Prostate gland (tissue), 2 donors: ENCODE data around the gene LAD1. TPM values are rescaled to one million over a fixed set of nuclear protein-coding genes. Genes with fewer than 3 reads are reported as not detected.

Experiments used
- DNase-seq: peaks from one replicate; pipeline ENCODE4 v3.0.0-alpha.2; 2019; ENCODE audit warnings: low spot score
- H3K27ac ChIP-seq, 2 donors: fragments of 200-600 bp; sonication (generic); 2 replicates each; pipeline ENCODE4 v1.5.1; 2017 to 2019
- H3K27me3 ChIP-seq: fragments of 200-600 bp; sonication (generic); replicated peaks from 2 replicates; pipeline ENCODE4 v1.5.1; 2019; ENCODE audit not compliant: insufficient read depth
- H3K36me3 ChIP-seq, 2 donors: fragments of 200-600 bp; sonication (generic); 1 replicate in 1 of 2; 2 replicates in 1 of 2; pipeline versions ENCODE4 v1.5.1 to v1.8.1; 2017 to 2019
- H3K4me1 ChIP-seq: fragments of 200-600 bp; sonication (generic); replicated peaks from 2 replicates; pipeline ENCODE4 v1.5.1; 2019
- H3K4me3 ChIP-seq, 2 donors: fragments of 200-600 bp; sonication (generic); 2 replicates each; pipeline ENCODE4 v1.5.1; 2017 to 2019
- H3K9me3 ChIP-seq: fragments of 200-600 bp; sonication (generic); 2 replicates; pipeline ENCODE4 v1.5.1; 2017
- CTCF ChIP-seq, 4 experiments: fragments of 200-600 bp in 2 of 4; fragments of 450-650 bp in 2 of 4; sonication (generic) in 2 of 4; IDR thresholded peaks; 1 replicate in 3 of 4; 2 replicates in 1 of 4; pipeline ENCODE4 v1.5.1; 2016 to 2019; ENCODE audit warnings: antibody characterized with exemption in 4 of 4, mild to moderate bottlenecking in 2 of 4, moderate library complexity in 2 of 4
- POLR2A ChIP-seq: fragments of 450-650 bp; IDR thresholded peaks from one replicate; pipeline ENCODE4 v1.6.1; 2016; ENCODE audit warnings: antibody characterized with exemption, mild to moderate bottlenecking
- POLR2AphosphoS5 ChIP-seq: sonication (generic); formaldehyde crosslinking; IDR thresholded peaks from one replicate; pipeline ENCODE4 v1.6.1; 2017; ENCODE audit warnings: antibody characterized with exemption
- WGBS: methylation state at CpG from one replicate; pipeline ENCODE4 v1.1.5; 2018; 5-methylcytosine and 5-hydroxymethylcytosine counted together
- intact Hi-C: fragments of 100-400 bp; cut with DNase I; formaldehyde crosslinking; loops from one replicate; pipeline ENCODE4 v1.14.2; 2022
- total RNA-seq, 2 donors: library from RNA; depleted of rRNA; stranded (reverse); fragments of >200 nt; gene quantifications; one replicate each; pipeline ENCODE4 v1.1.0, GENCODE V29; 2016

Gene LAD1
- total RNA-seq, 2 donors from 2014 or later, result 12.8 to 26.8 TPM

- DNase-seq, result no peak
- 73% methylated on average over 8 of the region's 8 CpGs for WGBS
- Histone ChIP-seq H3K27me3 (no peaks in the 10 kb centered on the region), H3K4me1 (no peaks in the 10 kb centered on the region), H3K27ac (no peak overlapping the region), H3K36me3 (no peaks in the 10 kb centered on the region), H3K9me3 (no peaks in the 10 kb centered on the region), H3K4me3 (no peak overlapping the region)
- TF ChIP-seq CTCF (IDR thresholded peaks at IDR 0.05) (no peak), POLR2AphosphoS5 (no peak), POLR2A (no peak)
- intact Hi-C loops, result loop anchor here (5.0 kb wide), 2 partner anchors 60 to 155 kb away; no protein-coding TSS in a partner anchor
Measured at GRCh38 chr1:201406831-201407406, 7.8 kb upstream of the LAD1 start.

DNA sequence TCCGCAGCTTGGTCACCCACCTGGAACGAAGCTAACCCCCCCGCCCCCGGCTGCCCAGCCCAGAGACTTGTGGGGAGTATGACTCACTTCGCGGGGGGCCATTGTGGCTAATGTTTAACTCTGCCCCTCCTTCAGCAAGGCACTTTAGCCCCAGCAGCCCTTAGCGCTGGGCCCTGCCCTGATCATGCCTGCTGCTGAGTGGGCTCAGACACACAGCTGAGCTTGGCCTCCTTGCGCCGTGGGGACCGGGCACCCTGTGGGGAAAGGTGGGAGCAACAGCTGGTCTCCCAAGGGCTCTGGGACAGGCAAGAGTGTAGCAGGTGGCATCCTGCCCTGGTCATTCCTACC is 6.3 kb upstream of the LAD1 start:
- H3K9me3 ChIP-seq, result no peaks in the 10 kb centered on the region
- TF ChIP-seq POLR2A (no peak), CTCF (IDR thresholded peaks at IDR 0.05) (no peak), POLR2AphosphoS5 (no peak)
- H3K27ac ChIP-seq, result no peak overlapping the region
- no peak for DNase-seq
- intact Hi-C loops, result loop anchor here (5.0 kb wide), 2 partner anchors 58 to 153 kb away; no protein-coding TSS in a partner anchor
- H3K4me1 ChIP-seq, result no peaks in the 10 kb centered on the region
- no peaks in the 10 kb centered on the region for H3K27me3 ChIP-seq
- H3K4me3 ChIP-seq, result no peak overlapping the region
- no peaks in the 10 kb centered on the region for H3K36me3 ChIP-seq
- WGBS, result 77% methylated on average over 10 of the region's 10 CpGs

DNA sequence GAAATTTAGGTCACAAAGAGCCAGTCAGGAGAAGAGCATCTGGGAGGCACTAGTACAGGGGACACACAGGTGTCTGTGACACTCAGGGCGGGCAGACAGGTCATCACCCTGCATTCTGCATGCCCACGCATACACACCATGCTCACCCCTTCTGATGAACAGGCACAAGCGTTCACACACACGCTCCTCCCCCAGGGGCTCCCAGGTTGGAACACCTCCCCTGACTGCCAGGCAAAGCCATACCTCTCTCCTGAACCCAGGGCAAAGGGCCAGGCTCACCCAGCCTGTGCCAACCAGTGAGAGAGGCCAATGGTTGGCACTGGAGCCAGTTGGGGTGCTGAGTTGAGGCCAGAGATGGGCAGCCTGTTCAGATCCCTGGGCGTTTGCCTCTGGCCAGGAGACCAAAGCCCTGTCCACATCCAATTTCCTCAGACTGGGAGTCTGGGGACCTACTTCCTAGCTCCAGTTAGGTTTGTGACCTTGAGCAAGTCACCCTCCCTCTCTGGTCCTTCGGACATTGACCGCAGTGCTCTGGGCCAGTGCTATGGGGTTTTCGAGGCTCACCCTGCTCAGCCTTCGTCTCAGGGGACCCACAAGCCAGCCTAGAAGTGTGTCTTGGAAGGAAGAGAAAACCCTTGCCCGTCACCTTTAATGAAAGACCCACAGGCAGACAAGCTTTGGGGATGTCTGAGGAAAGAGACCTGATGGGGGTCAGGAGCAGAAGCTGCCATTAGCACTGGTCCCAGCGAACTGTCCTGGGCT is 5.8 kb upstream of the LAD1 start:
- 88% methylated on average over 11 of the region's 11 CpGs for WGBS
- Histone ChIP-seq H3K9me3 (no peaks in the 10 kb centered on the region), H3K27ac (no peak overlapping the region), H3K36me3 (no peaks in the 10 kb centered on the region), H3K4me3 (no peak overlapping the region), H3K4me1 (no peaks in the 10 kb centered on the region), H3K27me3 (no peaks in the 10 kb centered on the region)
- TF ChIP-seq CTCF (IDR thresholded peaks at IDR 0.05) (no peak), POLR2AphosphoS5 (no peak), POLR2A (no peak)
- intact Hi-C loops, result loop anchor here (5.0 kb wide), 2 partner anchors 58 to 153 kb away; no protein-coding TSS in a partner anchor
- DNase-seq, result no peak

GRCh38 chr1:201404055-201404454 is 4.9 kb upstream of the LAD1 start:
- WGBS, result 68% methylated on average over 7 of the region's 7 CpGs
- Histone ChIP-seq H3K4me3 (no peak overlapping the region), H3K9me3 (no peaks in the 10 kb centered on the region), H3K36me3 (no peaks in the 10 kb centered on the region), H3K4me1 (no peaks in the 10 kb centered on the region), H3K27ac (no peak overlapping the region), H3K27me3 (no peaks in the 10 kb centered on the region)
- TF ChIP-seq CTCF (IDR thresholded peaks at IDR 0.05), result no peak
- no peak for TF ChIP-seq POLR2AphosphoS5
- no peak for TF ChIP-seq POLR2A
- DNase-seq, result no peak
- intact Hi-C loops, result no loop called here

- no peaks in the 10 kb centered on the region for H3K27me3 ChIP-seq
- 65% methylated on average over 1 of the region's 1 CpG for WGBS
- intact Hi-C loops, result no loop called here
- no peak overlapping the region for H3K27ac ChIP-seq
- TF ChIP-seq POLR2A, result no peak
- no peak for TF ChIP-seq POLR2AphosphoS5
- TF ChIP-seq CTCF (IDR thresholded peaks at IDR 0.05), result no peak
- H3K36me3 ChIP-seq, result no peaks in the 10 kb centered on the region
- H3K4me1 ChIP-seq, result no peaks in the 10 kb centered on the region
- H3K4me3 ChIP-seq, result no peak overlapping the region
- DNase-seq, result no peak
- H3K9me3 ChIP-seq, result no peaks in the 10 kb centered on the region
Measured at GRCh38 chr1:201403359-201403758, 4.2 kb upstream of the LAD1 start.
